NCI-H2196 treated with DMSO at 0.1 percent for 48 hours (cell line): Measurements from ENCODE around the gene TTLL4.

ENCODE experiments used
- DNase-seq: peaks from one replicate; lab custom pipeline; 2025; ENCODE audit not compliant: unreplicated experiment; lab: John Stamatoyannopoulos, UW

Gene TTLL4

DNA sequence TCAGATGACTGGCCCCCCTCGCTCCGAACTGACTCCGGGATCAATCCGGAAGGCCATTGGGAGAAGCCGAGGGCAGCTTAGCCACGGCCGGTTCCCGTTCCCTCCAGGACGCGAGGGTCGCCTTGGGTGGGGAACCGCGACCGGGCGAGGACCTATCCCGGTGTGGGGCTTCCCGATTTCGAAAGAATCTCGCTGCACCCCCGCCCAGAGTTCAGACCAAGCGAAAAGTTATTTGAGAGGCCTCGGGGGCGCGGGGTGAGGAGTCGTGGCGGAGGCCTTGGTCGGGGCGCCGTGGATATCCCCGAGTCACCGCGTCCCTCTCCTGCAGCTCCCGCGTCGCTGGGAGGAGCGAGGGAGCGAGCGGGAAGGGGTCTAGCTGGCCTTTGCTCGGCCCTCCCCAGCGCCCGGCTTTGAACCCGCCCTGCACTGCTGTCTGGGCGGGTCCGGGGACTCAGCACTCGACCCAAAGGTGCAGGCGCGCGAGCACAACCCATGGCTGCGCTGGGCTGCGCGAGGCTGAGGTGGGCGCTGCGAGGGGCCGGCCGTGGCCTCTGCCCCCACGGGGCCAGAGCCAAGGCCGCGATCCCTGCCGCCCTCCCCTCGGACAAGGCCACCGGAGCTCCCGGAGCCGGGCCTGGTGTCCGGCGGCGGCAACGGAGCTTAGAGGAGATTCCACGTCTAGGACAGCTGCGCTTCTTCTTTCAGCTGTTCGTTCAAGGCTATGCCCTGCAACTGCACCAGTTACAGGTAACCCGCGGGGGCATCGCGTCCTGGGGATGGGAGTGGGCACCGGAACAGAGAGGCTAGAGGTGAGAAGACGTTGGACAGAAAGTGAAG lies 71.3 kb downstream of the TTLL4 start, which contains the start of gene CYP27A1:
CYP27A1 (plus strand) TSS at position 457 of the 837 bp plus-strand sequence; CDS start at position 493, 36 bp downstream.
- peak; percentile 34 for DNase-seq

GRCh38 chr2:218782528-218782844 lies 71.9 kb downstream of the TTLL4 start:
- DNase-seq: no peak

- no peak for DNase-seq
Observed at GRCh38 chr2:218783688-218784087, 73.1 kb downstream of the TTLL4 start.

DNA sequence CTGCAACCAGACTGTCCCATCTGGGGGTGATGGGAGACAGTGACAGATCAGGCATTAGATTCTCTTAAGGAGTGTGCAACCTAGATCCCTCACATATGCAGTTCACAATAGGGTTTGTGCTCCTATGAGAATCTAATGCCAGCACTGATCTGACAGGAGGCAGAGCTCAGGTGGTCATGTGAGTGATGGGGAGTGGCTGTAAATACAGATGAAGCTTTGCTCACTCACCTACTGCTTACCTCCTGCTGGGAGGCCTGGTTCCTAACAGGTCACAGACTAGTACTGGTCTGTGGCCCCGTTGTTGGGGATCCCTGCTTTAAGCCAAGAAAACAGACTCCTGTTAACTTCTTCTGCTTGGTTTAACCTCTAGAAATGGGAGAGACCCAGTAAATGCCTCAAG lies 74.5 kb downstream of the TTLL4 start:
- no peak for DNase-seq

GRCh38 chr2:218786133-218786532 lies 75.5 kb downstream of the TTLL4 start:
- DNase-seq: no peak

GRCh38 chr2:218788529-218789255 lies 78.1 kb downstream of the TTLL4 start:
- no peak for DNase-seq

DNA sequence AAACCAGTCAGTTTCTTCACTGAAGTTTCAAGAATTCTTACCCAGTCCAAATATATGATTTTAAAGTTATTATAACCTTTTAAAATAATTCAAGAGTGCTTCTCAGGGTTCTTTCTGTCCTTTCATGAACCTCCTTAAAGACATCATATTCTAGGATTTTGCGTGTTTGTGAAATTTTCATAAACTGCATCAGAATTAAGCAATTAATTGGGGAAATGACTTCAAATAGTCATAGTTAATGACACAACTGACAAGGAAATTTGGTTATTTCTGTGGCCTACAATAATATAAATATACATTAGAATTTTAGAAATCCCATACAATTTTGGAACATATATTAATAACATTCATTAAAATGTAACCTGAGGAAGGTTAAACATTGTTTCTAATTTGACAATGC lies 81.8 kb downstream of the TTLL4 start:
- no peak for DNase-seq

DNA sequence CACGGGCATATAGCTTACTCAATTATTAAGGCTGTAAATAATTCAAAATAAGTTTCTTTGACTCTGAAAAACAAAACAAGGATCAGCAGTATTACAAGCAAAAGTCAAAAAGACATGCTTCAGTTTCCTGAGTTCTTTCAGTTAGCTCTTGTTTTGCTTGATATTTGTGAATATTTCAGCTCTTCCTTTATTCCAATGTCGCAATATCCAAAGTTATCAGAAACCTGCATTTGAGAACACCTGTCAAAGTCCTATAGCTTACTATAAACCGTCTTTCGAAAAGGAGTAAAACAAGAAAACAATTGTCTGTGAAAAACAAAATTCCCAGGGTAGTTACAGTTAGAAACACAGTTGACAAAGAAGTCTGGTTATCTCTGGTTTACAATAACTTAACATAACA lies 86.1 kb downstream of the TTLL4 start:
- no peak for DNase-seq

GRCh38 chr2:218798767-218799504 lies 88.3 kb downstream of the TTLL4 start:
- DNase-seq: no peak

DNA sequence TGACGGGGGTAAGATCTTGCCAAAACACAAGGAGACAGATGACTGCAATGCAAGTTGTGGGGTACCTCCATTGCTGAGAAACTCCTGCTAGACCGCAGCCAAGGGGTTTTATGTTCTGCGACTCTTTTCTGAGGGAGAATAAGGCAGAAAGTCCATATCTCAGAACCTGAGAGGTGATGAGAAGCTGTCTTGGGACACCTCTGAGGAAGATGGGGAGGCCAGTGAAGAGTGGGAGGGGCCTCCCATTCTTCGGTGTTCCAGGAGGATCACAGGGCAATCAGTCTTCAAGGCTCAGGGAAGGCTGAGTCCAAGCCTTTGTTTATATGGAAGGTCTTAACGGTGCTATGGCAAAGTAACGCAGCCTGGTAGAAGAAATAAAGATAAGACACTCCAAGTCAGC lies 89.4 kb downstream of the TTLL4 start:
- DNase-seq: no peak

GRCh38 chr2:218802386-218802994 lies 91.9 kb downstream of the TTLL4 start:
- no peak for DNase-seq

- DNase-seq: no peak
Observed at GRCh38 chr2:218804817-218805216, 94.2 kb downstream of the TTLL4 start.
